ENCODE results near the gene TNS3.

DNA sequence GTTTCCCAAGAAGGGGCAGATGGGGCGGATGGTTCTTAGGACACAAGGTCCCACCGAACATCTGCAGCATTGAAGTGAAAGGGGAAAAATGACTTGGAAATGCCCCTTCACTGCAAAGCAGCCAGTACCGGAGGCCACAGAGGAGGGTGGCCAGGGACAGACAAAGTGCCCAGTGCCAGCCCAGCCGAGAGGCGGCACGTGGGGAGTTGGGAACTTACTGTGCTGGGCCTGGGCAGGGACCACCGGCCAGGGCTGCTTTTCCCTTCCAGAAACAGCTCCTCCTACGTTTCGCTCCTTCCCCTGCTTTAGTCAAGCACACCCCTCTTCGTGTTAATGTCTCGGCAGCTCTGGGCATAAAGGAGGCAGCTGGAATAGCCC, 129.2 kb downstream of the TNS3 start:
- TF ChIP-seq, protein P1, sequence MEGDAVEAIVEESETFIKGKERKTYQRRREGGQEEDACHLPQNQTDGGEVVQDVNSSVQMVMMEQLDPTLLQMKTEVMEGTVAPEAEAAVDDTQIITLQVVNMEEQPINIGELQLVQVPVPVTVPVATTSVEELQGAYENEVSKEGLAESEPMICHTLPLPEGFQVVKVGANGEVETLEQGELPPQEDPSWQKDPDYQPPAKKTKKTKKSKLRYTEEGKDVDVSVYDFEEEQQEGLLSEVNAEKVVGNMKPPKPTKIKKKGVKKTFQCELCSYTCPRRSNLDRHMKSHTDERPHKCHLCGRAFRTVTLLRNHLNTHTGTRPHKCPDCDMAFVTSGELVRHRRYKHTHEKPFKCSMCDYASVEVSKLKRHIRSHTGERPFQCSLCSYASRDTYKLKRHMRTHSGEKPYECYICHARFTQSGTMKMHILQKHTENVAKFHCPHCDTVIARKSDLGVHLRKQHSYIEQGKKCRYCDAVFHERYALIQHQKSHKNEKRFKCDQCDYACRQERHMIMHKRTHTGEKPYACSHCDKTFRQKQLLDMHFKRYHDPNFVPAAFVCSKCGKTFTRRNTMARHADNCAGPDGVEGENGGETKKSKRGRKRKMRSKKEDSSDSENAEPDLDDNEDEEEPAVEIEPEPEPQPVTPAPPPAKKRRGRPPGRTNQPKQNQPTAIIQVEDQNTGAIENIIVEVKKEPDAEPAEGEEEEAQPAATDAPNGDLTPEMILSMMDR (IDR thresholded peaks at IDR 0.05; ENCODE audit: insufficient read depth, low read depth, low read length), result no peak
- no peak for TF ChIP-seq EZH2 (IDR thresholded peaks at IDR 0.05; ENCODE audit: insufficient read depth, low read length)
